ENCODE results near the gene ATP4B.

ATP4B gene

GRCh38 chr13:113657851-113658741 lies at the start of gene ATP4B:
TSS of gene ATP4B (minus strand) at chr13:113658198. CDS start at chr13:113658144, 54 bp downstream.
- Histone ChIP-seq H3K9me3 (ENCODE audit: control insufficient read depth, insufficient read depth, low read depth, low read length) (no peaks in the 10 kb centered on the region), H3K4me3 (ENCODE audit: low read depth, low read length) (no peak within 1 kb of the TSS), H3K4me1 (ENCODE audit: control insufficient read depth, insufficient read depth, low read length) (peaks cover 3% of the 10 kb centered on the region; the same call in 1 of the 2 replicates), H3K27ac (ENCODE audit: extremely low read depth, low read depth, low read length) (no peak within 1 kb of the TSS), H3K36me3 (ENCODE audit: control insufficient read depth in 2 of 2, insufficient read depth in 1 of 2, low read length in 2 of 2) (no peaks in the 10 kb centered on the region)
- CTCF ChIA-PET, result interaction anchor here (0.6 kb wide), 1 partner anchor 338 kb away, joined by 3 read pairs; no protein-coding TSS in a partner anchor
- POLR2A ChIA-PET, result no interaction called here
- no peak for TF ChIP-seq PRDM10 (tag by site-specific recombination; IDR thresholded peaks at IDR 0.05)
- TF ChIP-seq, protein P1, sequence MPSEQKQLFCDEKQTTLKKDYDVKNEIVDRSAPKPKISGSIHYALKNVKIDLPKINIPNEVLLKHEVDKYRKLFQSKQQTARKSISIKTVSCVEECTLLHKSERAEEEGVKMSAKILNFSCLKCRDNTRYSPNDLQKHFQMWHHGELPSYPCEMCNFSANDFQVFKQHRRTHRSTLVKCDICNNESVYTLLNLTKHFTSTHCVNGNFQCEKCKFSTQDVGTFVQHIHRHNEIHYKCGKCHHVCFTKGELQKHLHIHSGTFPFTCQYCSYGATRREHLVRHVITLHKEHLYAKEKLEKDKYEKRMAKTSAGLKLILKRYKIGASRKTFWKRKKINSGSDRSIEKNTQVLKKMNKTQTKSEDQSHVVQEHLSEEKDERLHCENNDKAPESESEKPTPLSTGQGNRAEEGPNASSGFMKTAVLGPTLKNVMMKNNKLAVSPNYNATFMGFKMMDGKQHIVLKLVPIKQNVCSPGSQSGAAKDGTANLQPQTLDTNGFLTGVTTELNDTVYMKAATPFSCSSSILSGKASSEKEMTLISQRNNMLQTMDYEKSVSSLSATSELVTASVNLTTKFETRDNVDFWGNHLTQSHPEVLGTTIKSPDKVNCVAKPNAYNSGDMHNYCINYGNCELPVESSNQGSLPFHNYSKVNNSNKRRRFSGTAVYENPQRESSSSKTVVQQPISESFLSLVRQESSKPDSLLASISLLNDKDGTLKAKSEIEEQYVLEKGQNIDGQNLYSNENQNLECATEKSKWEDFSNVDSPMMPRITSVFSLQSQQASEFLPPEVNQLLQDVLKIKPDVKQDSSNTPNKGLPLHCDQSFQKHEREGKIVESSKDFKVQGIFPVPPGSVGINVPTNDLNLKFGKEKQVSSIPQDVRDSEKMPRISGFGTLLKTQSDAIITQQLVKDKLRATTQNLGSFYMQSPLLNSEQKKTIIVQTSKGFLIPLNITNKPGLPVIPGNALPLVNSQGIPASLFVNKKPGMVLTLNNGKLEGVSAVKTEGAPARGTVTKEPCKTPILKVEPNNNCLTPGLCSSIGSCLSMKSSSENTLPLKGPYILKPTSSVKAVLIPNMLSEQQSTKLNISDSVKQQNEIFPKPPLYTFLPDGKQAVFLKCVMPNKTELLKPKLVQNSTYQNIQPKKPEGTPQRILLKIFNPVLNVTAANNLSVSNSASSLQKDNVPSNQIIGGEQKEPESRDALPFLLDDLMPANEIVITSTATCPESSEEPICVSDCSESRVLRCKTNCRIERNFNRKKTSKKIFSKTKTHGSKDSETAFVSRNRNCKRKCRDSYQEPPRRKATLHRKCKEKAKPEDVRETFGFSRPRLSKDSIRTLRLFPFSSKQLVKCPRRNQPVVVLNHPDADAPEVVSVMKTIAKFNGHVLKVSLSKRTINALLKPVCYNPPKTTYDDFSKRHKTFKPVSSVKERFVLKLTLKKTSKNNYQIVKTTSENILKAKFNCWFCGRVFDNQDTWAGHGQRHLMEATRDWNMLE (tag by site-specific recombination; conservative IDR thresholded peaks at IDR 0.05; ENCODE audit: low read depth), result no peak
- no peak for TF ChIP-seq ZNF837 (tag by site-specific recombination; IDR thresholded peaks at IDR 0.05)
- no peak for TF ChIP-seq ZBTB1 (tag by site-specific recombination; IDR thresholded peaks at IDR 0.05)
- TF ChIP-seq ZNF404 (tag by site-specific recombination; IDR thresholded peaks at IDR 0.05), result no peak
- no peak for TF ChIP-seq ZNF23 (tag by site-specific recombination; IDR thresholded peaks at IDR 0.05; ENCODE audit: borderline replicate concordance)
- no peak for TF ChIP-seq ZNF133 (tag by site-specific recombination; IDR thresholded peaks at IDR 0.05)
- no peak for TF ChIP-seq ZNF394 (tag by site-specific recombination; IDR thresholded peaks at IDR 0.05; ENCODE audit: borderline replicate concordance)

- ChIA-PET CTCF (no interaction called here), POLR2A (no interaction called here)
- Histone ChIP-seq H3K27ac (ENCODE audit: extremely low read depth, low read depth, low read length) (no peak overlapping the region), H3K4me3 (ENCODE audit: low read depth, low read length) (no peak overlapping the region), H3K4me1 (ENCODE audit: control insufficient read depth, insufficient read depth, low read length) (no peaks in the 10 kb centered on the region), H3K9me3 (ENCODE audit: control insufficient read depth, insufficient read depth, low read depth, low read length) (no peaks in the 10 kb centered on the region), H3K36me3 (ENCODE audit: control insufficient read depth in 2 of 2, insufficient read depth in 1 of 2, low read length in 2 of 2) (no peaks in the 10 kb centered on the region)
- TF ChIP-seq, protein P2, sequence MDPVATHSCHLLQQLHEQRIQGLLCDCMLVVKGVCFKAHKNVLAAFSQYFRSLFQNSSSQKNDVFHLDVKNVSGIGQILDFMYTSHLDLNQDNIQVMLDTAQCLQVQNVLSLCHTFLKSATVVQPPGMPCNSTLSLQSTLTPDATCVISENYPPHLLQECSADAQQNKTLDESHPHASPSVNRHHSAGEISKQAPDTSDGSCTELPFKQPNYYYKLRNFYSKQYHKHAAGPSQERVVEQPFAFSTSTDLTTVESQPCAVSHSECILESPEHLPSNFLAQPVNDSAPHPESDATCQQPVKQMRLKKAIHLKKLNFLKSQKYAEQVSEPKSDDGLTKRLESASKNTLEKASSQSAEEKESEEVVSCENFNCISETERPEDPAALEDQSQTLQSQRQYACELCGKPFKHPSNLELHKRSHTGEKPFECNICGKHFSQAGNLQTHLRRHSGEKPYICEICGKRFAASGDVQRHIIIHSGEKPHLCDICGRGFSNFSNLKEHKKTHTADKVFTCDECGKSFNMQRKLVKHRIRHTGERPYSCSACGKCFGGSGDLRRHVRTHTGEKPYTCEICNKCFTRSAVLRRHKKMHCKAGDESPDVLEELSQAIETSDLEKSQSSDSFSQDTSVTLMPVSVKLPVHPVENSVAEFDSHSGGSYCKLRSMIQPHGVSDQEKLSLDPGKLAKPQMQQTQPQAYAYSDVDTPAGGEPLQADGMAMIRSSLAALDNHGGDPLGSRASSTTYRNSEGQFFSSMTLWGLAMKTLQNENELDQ (tag by site-specific recombination; IDR thresholded peaks at IDR 0.05; ENCODE audit: low read depth), result no peak
- TF ChIP-seq FEZF1 (tag by site-specific recombination; IDR thresholded peaks at IDR 0.05), result no peak
- no peak for TF ChIP-seq ZNF792 (tag by site-specific recombination; IDR thresholded peaks at IDR 0.05)
- no peak for TF ChIP-seq KLF9 (tag by site-specific recombination; IDR thresholded peaks at IDR 0.05; ENCODE audit: low read depth)
- no peak for TF ChIP-seq ZNF433 (tag by site-specific recombination; IDR thresholded peaks at IDR 0.05; ENCODE audit: low read depth)
- 0 out of 2 replicates have a peak, but pooled peaks have one; percentile 52 for TF ChIP-seq ZNF266 (tag by site-specific recombination; IDR thresholded peaks at IDR 0.05; ENCODE audit: low read depth)
- 0 out of 2 replicates have a peak, but pooled peaks have one; percentile 26 for TF ChIP-seq GLI4 (tag by site-specific recombination; IDR thresholded peaks at IDR 0.05)
These were observed 14.1 kb upstream of the ATP4B start for GRCh38 chr13:113672002-113672651.
